Lung (tissue), 12 donors: ENCODE data around the gene TNFAIP3. TPM values are rescaled to one million over a fixed set of nuclear protein-coding genes. Genes with fewer than 3 reads are reported as not detected.

ENCODE experiments used
- ATAC-seq: fragments of 200-7000 bp; cut with Tn5 transposase; one replicate; pipeline ENCODE4 v1.9.1; 2020; ENCODE audit warnings: moderate number of reproducible peaks; ENCODE audit not compliant: insufficient read depth, low FRiP score
- DNase-seq, 3 donors: peaks; one replicate each; pipeline ENCODE4 v3.0.0-alpha.2; 2013 to 2017
- H3K27ac ChIP-seq, 2 donors: one replicate each; pipeline ENCODE4 v1.5.1; 2013; ENCODE audit warnings: mild to moderate bottlenecking in 2 of 2, moderate library complexity in 2 of 2, control low read depth in 1 of 2, inconsistent platforms in 1 of 2, low read depth in 1 of 2, low read length in 1 of 2
- H3K27me3 ChIP-seq, 3 donors: one replicate each; pipeline ENCODE4 v1.5.1; 2013; ENCODE audit warnings: low read length in 2 of 3; ENCODE audit not compliant: control insufficient read depth in 3 of 3, insufficient read depth in 3 of 3
- H3K36me3 ChIP-seq, 4 donors: one replicate each; pipeline ENCODE4 v1.5.1; 2013; ENCODE audit warnings: low read length in 4 of 4, mild to moderate bottlenecking in 1 of 4, moderate library complexity in 1 of 4; ENCODE audit not compliant: control insufficient read depth in 4 of 4, insufficient read depth in 4 of 4
- H3K4me1 ChIP-seq, 5 donors: one replicate each; pipeline ENCODE4 v1.5.1; 2013; ENCODE audit warnings: low read length in 5 of 5, mild to moderate bottlenecking in 2 of 5, moderate library complexity in 1 of 5; ENCODE audit not compliant: control insufficient read depth in 5 of 5, insufficient read depth in 5 of 5
- H3K4me3 ChIP-seq: one replicate; pipeline ENCODE4 v1.5.1; 2013; ENCODE audit warnings: mild to moderate bottlenecking, control low read depth, moderate library complexity
- H3K9ac ChIP-seq, 2 donors: one replicate each; pipeline ENCODE4 v1.5.1; 2013; ENCODE audit warnings: low read length in 2 of 2, control low read depth in 1 of 2; ENCODE audit not compliant: insufficient read depth in 1 of 2
- H3K9me3 ChIP-seq, 4 donors: one replicate each; pipeline ENCODE4 v1.5.1; 2013; ENCODE audit warnings: low read length in 3 of 4, mild to moderate bottlenecking in 1 of 4, moderate library complexity in 1 of 4; ENCODE audit not compliant: control insufficient read depth in 4 of 4, insufficient read depth in 3 of 4
- CTCF ChIP-seq: IDR thresholded peaks from 2 replicates; pipeline ENCODE4 v1.5.1; 2012; ENCODE audit warnings: mild to moderate bottlenecking; ENCODE audit errors: control extremely low read depth, extremely low read depth
- WGBS, 2 donors: extraction: QIAGEN DNeasy Blood & Tissue Kit; methylation state at CpG; one replicate each; pipeline ENCODE4 v1.1.7; 2013; 5-methylcytosine and 5-hydroxymethylcytosine counted together
- polyA plus RNA-seq, 2 donors: library from polyadenylated mRNA; stranded (reverse); fragments of 200-250 nt; gene quantifications; one replicate each; pipeline ENCODE4 v1.2.1, GENCODE V29; 2013
- total RNA-seq, 2 donors: library from RNA; depleted of rRNA in 1 of 2; stranded (reverse); fragments of >200 nt in 1 of 2; gene quantifications; one replicate each; pipeline ENCODE4 v1.2.1, GENCODE V29; 2014 to 2021
- donor health status: control.
- donor health status: control.
- donor health status: Bipolar disorder and iron deficiency.
- donor health status: healthy.
- donor health status: DM: yes; HTN: yes; CAD: no.

TNFAIP3 gene
- total and polyA plus RNA-seq, 4 donors: 13.4 to 396 (median 87.5) TPM

GRCh38 chr6:137879885-137880745 lies 13.1 kb downstream of the TNFAIP3 start:
- no peak for TF ChIP-seq CTCF
- DNase-seq: no peak
- Histone ChIP-seq H3K9ac (no peak overlapping the region), H3K4me1 (peaks cover 0 to 5% (median 0%) of the 10 kb centered on the region in 5 donors), H3K27ac (no peak overlapping the region), H3K27me3 (no peaks in the 10 kb centered on the region), H3K4me3 (no peak overlapping the region), H3K36me3 (peaks cover 28 to 51% (median 43%) of the 10 kb centered on the region in 4 donors), H3K9me3 (peaks cover 0 to 3% (median 0%) of the 10 kb centered on the region in 4 donors)
- no peak for ATAC-seq
- WGBS, 2 donors: 94 to 96% methylated on average over 13 of the region's 13 CpGs

DNA sequence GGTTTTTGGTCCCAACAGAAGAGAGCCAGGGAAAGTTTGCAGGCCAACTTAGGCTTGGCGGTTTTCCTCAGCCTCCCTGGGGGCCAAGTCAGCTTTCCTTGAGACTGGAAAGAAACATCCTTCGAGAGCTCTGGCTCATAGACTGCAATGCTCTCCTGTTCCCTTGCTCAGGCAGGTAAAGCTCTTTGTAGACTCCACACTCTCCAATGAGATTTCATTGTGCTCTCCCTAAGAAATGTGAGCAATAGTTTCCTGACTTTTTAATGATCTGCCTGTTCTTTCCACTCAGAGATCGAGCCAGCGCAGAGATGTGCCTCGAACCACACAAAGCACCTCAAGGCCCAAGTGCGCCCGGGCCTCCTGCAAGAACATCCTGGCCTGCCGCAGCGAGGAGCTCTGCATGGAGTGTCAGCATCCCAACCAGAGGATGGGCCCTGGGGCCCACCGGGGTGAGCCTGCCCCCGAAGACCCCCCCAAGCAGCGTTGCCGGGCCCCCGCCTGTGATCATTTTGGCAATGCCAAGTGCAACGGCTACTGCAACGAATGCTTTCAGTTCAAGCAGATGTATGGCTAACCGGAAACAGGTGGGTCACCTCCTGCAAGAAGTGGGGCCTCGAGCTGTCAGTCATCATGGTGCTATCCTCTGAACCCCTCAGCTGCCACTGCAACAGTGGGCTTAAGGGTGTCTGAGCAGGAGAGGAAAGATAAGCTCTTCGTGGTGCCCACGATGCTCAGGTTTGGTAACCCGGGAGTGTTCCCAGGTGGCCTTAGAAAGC lies 13.9 kb downstream of the TNFAIP3 start:
- Histone ChIP-seq H3K9ac (no peak overlapping the region), H3K9me3 (peaks cover 0 to 3% (median 0%) of the 10 kb centered on the region in 4 donors), H3K4me1 (peaks cover 0 to 5% (median 0%) of the 10 kb centered on the region in 5 donors), H3K27ac (no peak overlapping the region), H3K36me3 (peaks cover 21 to 44% (median 37%) of the 10 kb centered on the region in 4 donors), H3K27me3 (no peaks in the 10 kb centered on the region), H3K4me3 (no peak overlapping the region)
- 88 to 97% methylated on average over 21 of the region's 21 CpGs for WGBS, 2 donors
- no peak for TF ChIP-seq CTCF
- DNase-seq (no peak), ATAC-seq (no peak)

GRCh38 chr6:137881522-137881886 lies 14.4 kb downstream of the TNFAIP3 start:
- Histone ChIP-seq H3K27ac (no peak overlapping the region), H3K4me3 (no peak overlapping the region), H3K9me3 (peaks cover 0 to 3% (median 0%) of the 10 kb centered on the region in 4 donors), H3K36me3 (peaks cover 17 to 41% (median 35%) of the 10 kb centered on the region in 4 donors), H3K9ac (no peak overlapping the region), H3K4me1 (peaks cover 0 to 5% (median 0%) of the 10 kb centered on the region in 5 donors), H3K27me3 (no peaks in the 10 kb centered on the region)
- 90 to 93% methylated on average over 9 of the region's 9 CpGs for WGBS, 2 donors
- ATAC-seq (no peak), DNase-seq (no peak)
- no peak for TF ChIP-seq CTCF
